Spleen (tissue), 11 donors: ENCODE results near the gene TXNDC11. TPM values are rescaled to one million over a fixed set of nuclear protein-coding genes. Genes with fewer than 3 reads are reported as not detected.

ENCODE experiments used
- DNase-seq: peaks from one replicate; pipeline ENCODE4 v3.0.0-alpha.2; 2020
- H3K27ac ChIP-seq, 8 donors: fragments of 200-600 bp; sonication (generic) in 7 of 8; 1 replicate in 4 of 8; 2 replicates in 4 of 8; pipeline versions ENCODE4 v1.5.0 to v1.8.0; 2016 to 2021; ENCODE audit warnings: inconsistent platforms in 4 of 8, mild to moderate bottlenecking in 4 of 8, moderate library complexity in 1 of 8
- H3K27me3 ChIP-seq, 7 donors: fragments of 200-600 bp; sonication (generic) in 6 of 7; replicated peaks in 1 of 7; 1 replicate in 4 of 7; 2 replicates in 3 of 7; pipeline versions ENCODE4 v1.5.0 to v1.8.0; 2016 to 2021; ENCODE audit warnings: inconsistent platforms in 3 of 7, mild to moderate bottlenecking in 1 of 7
- H3K36me3 ChIP-seq, 6 donors: fragments of 200-600 bp; sonication (generic) in 5 of 6; 1 replicate in 4 of 6; 2 replicates in 2 of 6; pipeline versions ENCODE4 v1.5.0 to v1.8.0; 2016 to 2021; ENCODE audit warnings: inconsistent platforms in 2 of 6
- H3K4me1 ChIP-seq, 6 donors: fragments of 200-600 bp; sonication (generic) in 5 of 6; 1 replicate in 3 of 6; 2 replicates in 3 of 6; pipeline versions ENCODE4 v1.5.0 to v1.8.0; 2016 to 2021; ENCODE audit warnings: inconsistent platforms in 3 of 6
- H3K4me3 ChIP-seq, 8 donors: fragments of 200-600 bp; sonication (generic) in 7 of 8; 1 replicate in 4 of 8; 2 replicates in 4 of 8; pipeline versions ENCODE4 v1.5.0 to v1.8.0; 2016 to 2021; ENCODE audit warnings: inconsistent platforms in 4 of 8, mild to moderate bottlenecking in 4 of 8, moderate library complexity in 2 of 8
- H3K9me3 ChIP-seq, 8 donors: fragments of 200-600 bp; sonication (generic) in 7 of 8; 1 replicate in 4 of 8; 2 replicates in 4 of 8; pipeline versions ENCODE4 v1.5.0 to v1.8.0; 2016 to 2021; ENCODE audit warnings: inconsistent platforms in 4 of 8
- CTCF ChIP-seq, 11 experiments: fragments of 200-600 bp in 7 of 11; fragments of 450-650 bp in 4 of 11; sonication (generic) in 4 of 11; IDR thresholded peaks in 8 of 11; conservative IDR thresholded peaks in 3 of 11; 1 replicate in 7 of 11; 2 replicates in 4 of 11; pipeline versions ENCODE4 v1.4.0 to v1.8.0; 2016 to 2021; ENCODE audit warnings: antibody characterized with exemption in 11 of 11, inconsistent platforms in 4 of 11, mild to moderate bottlenecking in 1 of 11
- POLR2A ChIP-seq, 3 donors: fragments of 450-650 bp; IDR thresholded peaks; one replicate each; pipeline ENCODE4 v1.5.1; 2017; ENCODE audit warnings: antibody characterized with exemption in 3 of 3, mild to moderate bottlenecking in 1 of 3
- POLR2AphosphoS5 ChIP-seq, 3 donors: sonication (generic); formaldehyde crosslinking; IDR thresholded peaks; one replicate each; pipeline ENCODE4 v1.5.1; 2017; ENCODE audit warnings: antibody characterized with exemption in 3 of 3
- WGBS, 5 donors: extraction: QIAGEN DNeasy Blood & Tissue Kit in 3 of 5; methylation state at CpG; one replicate each; pipeline versions ENCODE4 v1.1.5 to v1.1.7; 2013 to 2018; 5-methylcytosine and 5-hydroxymethylcytosine counted together
- intact Hi-C: fragments of 100-400 bp; cut with DNase I; formaldehyde crosslinking; loops from one replicate; pipeline ENCODE4 v1.15.0; 2023; ENCODE audit warnings: low total_unique reads
- polyA plus RNA-seq, 3 donors: library from polyadenylated mRNA; stranded (reverse); fragments of 200-250 nt; gene quantifications; one replicate each; pipeline ENCODE4 v1.2.1, GENCODE V29; 2013
- total RNA-seq, 7 donors: library from RNA; depleted of rRNA in 3 of 7; stranded (reverse); fragments of >200 nt in 3 of 7; fragmentation: NEBNext Ultra II Directional in 4 of 7; extraction: Animal tissue kit (Norgen Biotek cat#: 25700) in 4 of 7; gene quantifications; one replicate each; pipeline versions ENCODE4 v1.1.0 to v1.2.1, GENCODE V29; 2016 to 2021
- donor health status: healthy with polysubstance abuse.
- donor health status: DM: no; HTN: no; CAD: no; lungs with moderate emphysema.
- donor health status: DM: no; HTN: no; CAD: no.
- donor health status: Bipolar disorder and iron deficiency.
- donor health status: healthy.
- donor health status: DM: no; HTN: no; CAD: no.
- donor health status: DM: yes; HTN: yes; CAD: no.

Gene TXNDC11
- total and polyA plus RNA-seq, 10 donors, result 28.3 to 104 (median 49.3) TPM

- no peak overlapping the region for H3K4me3 ChIP-seq
- H3K36me3 ChIP-seq, result peaks cover 0 to 100% (median 79%) of the 10 kb centered on the region in 6 donors
- intact Hi-C loops, result no loop called here
- no peak overlapping the region for H3K27ac ChIP-seq
- no peaks in the 10 kb centered on the region for H3K9me3 ChIP-seq
- DNase-seq, result no peak
- H3K27me3 ChIP-seq, result no peaks in the 10 kb centered on the region
- TF ChIP-seq POLR2AphosphoS5 (IDR thresholded peaks at IDR 0.05), result no peak
- TF ChIP-seq POLR2A (IDR thresholded peaks at IDR 0.05), result no peak
- no peak for TF ChIP-seq CTCF (IDR thresholded peaks at IDR 0.05 in 8 of 11, conservative IDR thresholded peaks at IDR 0.05 in 3 of 11)
- WGBS, 5 donors, result 92 to 96% (median 96%) methylated on average over 13 of the region's 13 CpGs
- peaks cover 0 to 24% (median 11%) of the 10 kb centered on the region in 6 donors for H3K4me1 ChIP-seq
Measured at GRCh38 chr16:11755022-11755760, 12.5 kb upstream of the TXNDC11 start.

DNA sequence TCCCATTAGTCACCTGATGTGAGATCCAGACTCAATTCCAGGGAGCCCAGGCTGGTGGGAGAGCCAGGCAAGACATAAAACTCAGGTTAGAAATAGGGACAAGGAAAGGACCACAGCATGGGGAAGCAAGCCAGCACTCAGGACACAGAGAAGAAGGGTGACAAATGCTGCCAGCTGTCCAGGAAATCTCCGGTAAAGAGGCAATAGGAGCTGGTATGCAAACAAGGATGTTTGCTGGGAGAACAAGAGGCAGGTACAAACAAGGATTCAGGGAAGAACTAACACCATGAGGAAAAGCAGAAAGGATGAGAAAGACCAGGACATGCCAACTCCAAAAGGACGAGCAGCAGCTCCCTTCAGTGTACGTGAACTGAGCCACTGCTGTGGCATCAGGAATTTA, 10.2 kb upstream of the TXNDC11 start:
- no peak overlapping the region for H3K4me3 ChIP-seq
- H3K4me1 ChIP-seq, result peaks cover 0 to 4% (median 2%) of the 10 kb centered on the region in 6 donors
- no peak for DNase-seq
- H3K36me3 ChIP-seq, result peaks cover 0 to 100% (median 85%) of the 10 kb centered on the region in 6 donors
- H3K27me3 ChIP-seq, result no peaks in the 10 kb centered on the region
- intact Hi-C loops, result no loop called here
- no peaks in the 10 kb centered on the region for H3K9me3 ChIP-seq
- no peak overlapping the region for H3K27ac ChIP-seq
- TF ChIP-seq POLR2A (IDR thresholded peaks at IDR 0.05) (no peak), CTCF (IDR thresholded peaks at IDR 0.05 in 8 of 11, conservative IDR thresholded peaks at IDR 0.05 in 3 of 11) (no peak), POLR2AphosphoS5 (IDR thresholded peaks at IDR 0.05) (no peak)
- 93 to 99% (median 95%) methylated on average over 3 of the region's 3 CpGs for WGBS, 5 donors

DNA sequence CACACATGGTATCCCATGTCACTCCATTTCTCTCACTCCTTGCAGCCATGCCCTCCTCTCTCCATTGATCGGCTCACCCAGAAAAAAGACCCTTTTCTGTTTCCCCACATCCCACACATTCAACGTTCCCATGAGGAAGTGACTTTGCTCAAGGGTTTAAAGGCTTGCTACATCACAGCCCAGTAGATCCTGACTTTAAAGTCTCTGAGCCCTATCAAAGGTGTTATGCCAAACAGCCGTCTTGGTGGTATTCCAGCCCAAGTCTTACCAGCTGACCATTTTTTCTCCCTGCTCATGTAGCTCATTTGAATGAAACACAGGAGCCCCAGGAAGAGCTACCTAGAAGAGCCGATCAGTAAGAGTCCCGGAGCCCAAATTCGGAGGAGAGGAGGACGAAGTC, 7.4 kb upstream of the TXNDC11 start:
- no peaks in the 10 kb centered on the region for H3K4me1 ChIP-seq
- no peaks in the 10 kb centered on the region for H3K9me3 ChIP-seq
- TF ChIP-seq CTCF (IDR thresholded peaks at IDR 0.05 in 8 of 11, conservative IDR thresholded peaks at IDR 0.05 in 3 of 11), result no peak
- peak in 1 of 3 donors; percentile 23 for TF ChIP-seq POLR2AphosphoS5 (IDR thresholded peaks at IDR 0.05)
- H3K27ac ChIP-seq, result no peak overlapping the region
- no peak for DNase-seq
- no peaks in the 10 kb centered on the region for H3K27me3 ChIP-seq
- no peak overlapping the region for H3K4me3 ChIP-seq
- intact Hi-C loops, result no loop called here
- 79 to 95% (median 84%) methylated on average over 7 of the region's 7 CpGs for WGBS, 5 donors
- peaks cover 0 to 89% (median 61%) of the 10 kb centered on the region in 6 donors for H3K36me3 ChIP-seq

GRCh38 chr16:11748404-11749254, 6.0 kb upstream of the TXNDC11 start:
- 92 to 95% (median 94%) methylated on average over 13 of the region's 13 CpGs for WGBS, 5 donors
- H3K4me1 ChIP-seq, result peaks cover 0 to 9% (median 5%) of the 10 kb centered on the region in 6 donors
- DNase-seq, result no peak
- peaks cover 0 to 74% (median 48%) of the 10 kb centered on the region in 6 donors for H3K36me3 ChIP-seq
- no peaks in the 10 kb centered on the region for H3K27me3 ChIP-seq
- intact Hi-C loops, result loop anchor here (10.0 kb wide), 1 partner anchor 46 kb away; the partner anchor contains the start of gene ZC3H7A
- H3K9me3 ChIP-seq, result no peaks in the 10 kb centered on the region
- no peak overlapping the region for H3K4me3 ChIP-seq
- no peak for TF ChIP-seq POLR2AphosphoS5 (IDR thresholded peaks at IDR 0.05)
- TF ChIP-seq CTCF (IDR thresholded peaks at IDR 0.05 in 8 of 11, conservative IDR thresholded peaks at IDR 0.05 in 3 of 11), result no peak
- TF ChIP-seq POLR2A (IDR thresholded peaks at IDR 0.05), result no peak
- H3K27ac ChIP-seq, result peak overlapping the region in 1 of 8 donors; percentile 38
